CD4-positive, alpha-beta T cell treated with Interferon alpha-2 for 1 hour (primary cell): ENCODE measurements around the gene TBXA2R.
A peak's percentile ranks its signal among the peaks of the same experiment; 100 is the strongest.

ENCODE experiments used
- DNase-seq, 2 donors: peaks; one replicate each; pipeline ENCODE4 v3.0.0-alpha.2; 2020 to 2022

The TBXA2R gene

DNA sequence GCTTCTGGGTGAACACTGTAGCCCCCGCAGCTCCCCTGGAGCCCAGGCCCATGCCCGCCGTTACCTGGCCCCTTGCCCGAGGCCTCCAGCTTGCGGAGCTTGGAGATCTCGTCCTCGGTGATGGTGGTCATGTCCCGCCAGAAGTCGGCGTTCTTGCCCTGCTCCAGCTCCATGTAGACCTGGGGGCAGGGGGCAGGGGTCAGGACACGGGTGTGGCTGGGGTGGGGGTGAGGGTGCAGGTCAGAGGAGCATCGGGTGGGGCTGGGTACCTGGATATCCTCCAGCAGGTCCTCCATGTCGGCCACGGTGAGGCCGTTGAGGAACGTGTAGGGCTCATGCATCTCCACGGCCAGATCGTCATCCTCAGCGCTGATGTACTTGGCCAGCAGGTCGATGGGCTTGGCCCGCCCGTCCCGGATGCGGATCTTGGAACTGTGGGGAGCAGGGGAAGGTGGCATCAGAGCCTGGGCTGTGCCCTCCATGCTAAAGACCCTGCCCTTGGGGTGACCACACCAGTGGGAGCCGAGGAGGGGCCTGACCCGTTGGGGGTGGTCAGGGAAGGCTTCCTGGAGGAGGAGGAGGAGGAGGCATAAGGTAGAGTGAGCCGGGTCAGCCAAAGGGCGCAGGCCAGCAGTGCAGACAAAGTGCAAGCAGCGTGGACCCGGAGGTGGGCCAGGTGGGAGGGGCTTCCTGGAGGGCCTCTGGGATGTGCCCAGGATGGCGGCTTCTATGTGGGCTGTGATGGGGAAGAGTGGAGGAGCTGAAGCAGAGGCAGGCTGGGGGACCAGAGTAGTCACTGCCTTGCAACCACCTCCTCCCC, 12.3 kb upstream of the TBXA2R start:
- no peak for DNase-seq

DNA sequence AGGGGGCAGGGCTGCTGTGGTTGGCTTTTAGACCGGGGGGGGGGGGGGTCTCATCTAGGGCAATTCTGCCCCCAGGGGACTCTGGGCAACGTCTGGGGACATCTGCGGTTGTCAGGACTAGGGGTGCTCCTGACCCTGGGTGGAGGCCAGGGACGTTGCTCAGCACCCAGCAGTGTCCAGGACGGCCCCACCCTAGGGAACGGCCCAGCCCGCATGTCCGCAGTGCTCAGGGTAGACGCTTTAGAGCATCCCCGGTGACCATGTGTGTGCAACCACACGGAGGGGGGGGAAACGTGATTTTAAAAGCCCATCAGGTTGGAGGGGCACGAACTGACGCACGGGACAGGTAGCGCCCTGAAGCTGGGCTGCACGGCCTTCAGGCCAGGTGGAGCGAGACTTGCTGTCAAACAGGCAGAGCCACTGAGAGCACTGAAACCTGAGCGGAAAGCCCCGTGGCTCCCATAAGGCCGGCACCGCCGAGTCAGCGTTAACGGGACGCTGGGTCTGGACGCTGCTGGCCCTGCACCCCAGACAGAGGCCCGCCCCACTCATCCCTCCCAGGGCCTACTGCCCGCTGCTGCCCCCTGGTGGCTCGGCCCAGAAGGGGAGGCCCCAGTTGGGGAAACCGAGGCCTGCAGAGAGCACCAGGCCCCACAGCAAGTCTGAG, 11.6 kb upstream of the TBXA2R start:
- peak; percentile 28 to 57 for DNase-seq

DNA sequence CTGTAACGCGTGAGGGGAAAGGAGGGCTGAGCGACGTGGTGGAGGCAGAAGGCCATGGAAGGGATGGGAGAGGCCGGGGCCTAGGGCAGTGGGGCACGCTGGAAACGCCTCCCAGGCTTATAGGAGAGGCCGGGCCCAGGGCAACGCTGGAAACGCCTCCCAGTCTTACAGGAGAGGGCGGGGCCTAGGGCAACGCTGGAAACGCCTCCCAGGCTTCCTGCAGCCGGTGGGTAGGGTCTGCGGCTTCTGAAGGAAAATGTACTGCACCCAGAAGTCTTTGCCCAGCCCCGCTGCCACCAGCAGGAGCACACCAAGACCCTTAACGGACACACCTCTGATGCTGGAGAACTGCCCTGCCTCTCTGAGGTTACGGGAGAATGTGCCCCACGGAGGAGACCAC, 10.8 kb upstream of the TBXA2R start:
- DNase-seq, result no peak

DNA sequence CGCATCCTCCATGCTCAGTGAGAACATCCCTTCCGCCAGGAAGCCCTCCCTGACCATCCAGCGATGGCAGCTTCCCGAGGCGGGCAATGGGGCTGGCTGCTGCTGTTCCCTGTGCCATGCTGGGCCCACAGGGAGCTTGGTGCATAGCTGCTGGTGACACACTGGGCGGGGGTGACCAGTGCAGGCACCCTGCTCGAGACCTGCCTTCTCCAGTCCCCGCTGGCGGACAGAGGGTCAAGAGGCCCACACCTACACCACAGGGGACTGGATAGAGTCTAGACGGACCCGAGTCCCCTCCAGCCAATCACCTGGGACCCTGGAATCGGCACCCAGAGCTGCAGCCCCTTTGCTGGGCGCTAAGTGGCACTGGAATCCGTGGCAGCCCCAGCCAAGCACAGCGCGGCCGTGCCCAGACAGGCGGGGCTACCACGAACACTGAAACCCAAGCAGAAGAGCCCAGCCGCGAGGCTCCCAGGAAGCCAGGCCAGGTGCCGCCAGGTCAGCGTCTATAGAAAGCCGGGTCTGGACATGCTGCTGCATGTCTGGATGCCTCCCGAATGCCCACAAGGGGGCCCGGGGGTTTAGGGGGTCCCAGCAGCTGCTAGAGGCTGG, 9.0 kb upstream of the TBXA2R start:
- no peak for DNase-seq

DNA sequence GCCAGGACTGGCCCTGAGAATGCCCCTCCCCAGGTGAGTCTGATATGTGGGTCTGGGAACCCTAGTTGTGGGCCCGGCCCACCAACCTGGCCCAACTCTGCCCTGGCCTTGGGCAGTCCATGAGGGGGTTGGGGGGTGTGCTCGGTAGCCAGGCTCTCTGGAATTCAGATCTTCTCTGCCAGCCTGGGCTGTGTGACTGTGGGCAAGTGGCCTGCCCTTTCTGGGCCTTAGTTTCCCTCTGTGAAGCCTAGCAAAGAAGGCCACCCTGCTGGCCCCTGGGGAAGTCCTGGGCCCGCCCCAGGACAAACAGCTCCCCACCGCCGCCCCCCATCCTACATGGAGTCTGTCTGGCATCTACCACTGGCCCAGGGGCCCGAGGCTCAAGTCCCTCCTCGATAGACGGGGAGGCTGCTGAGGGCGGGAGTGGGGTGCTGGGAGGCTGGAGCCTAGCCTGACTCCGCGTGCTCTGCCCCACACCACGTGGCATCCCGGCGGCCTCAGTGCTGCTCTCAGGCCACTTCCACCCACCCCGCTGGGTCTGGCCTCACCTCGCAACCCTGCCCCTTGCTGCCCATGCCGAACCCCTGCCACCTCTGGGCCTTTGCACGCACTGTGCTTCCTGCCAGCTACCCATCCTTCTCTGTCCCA, 8.3 kb upstream of the TBXA2R start:
- no peak for DNase-seq

DNA sequence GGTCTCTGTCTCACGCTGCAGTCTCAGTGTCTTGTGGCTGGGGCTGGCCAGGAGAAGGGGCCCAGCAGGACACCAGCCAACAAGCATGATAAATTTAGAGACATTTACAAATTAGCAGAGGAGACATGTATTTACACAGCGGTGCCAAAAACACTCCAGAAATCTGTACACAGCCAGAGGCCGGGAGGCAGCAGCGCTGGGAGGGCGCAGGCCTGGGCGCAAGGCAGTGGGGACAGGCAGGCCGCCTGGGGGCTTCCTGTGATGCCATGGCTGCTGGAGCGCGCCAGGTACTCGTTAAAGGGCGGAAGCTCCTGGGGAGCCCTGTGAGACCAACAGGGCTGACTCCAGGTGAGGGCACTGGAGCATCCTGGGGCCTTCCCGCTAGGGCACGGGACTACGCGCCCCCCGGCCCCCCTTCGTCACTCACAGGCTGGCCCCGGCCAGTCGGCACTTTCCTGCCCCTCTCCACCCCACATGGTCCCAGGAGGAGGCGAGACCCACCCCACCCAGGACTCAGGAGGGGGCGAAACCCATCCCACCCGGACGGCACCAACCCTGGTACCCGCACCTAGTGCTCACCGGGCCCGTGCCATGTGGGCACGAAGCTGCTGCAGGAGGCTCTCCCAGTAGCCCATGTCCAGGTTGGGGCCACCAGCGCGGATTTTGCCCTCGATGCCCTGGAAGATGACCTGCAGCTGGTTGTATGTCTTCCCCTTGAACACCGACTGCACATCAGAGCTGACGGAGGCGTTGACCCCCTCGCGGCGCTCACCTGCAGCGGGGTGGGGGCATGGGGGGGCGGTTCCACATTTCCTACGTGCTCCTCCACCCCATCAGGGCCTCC, 7.4 kb upstream of the TBXA2R start:
- no peak for DNase-seq

DNA sequence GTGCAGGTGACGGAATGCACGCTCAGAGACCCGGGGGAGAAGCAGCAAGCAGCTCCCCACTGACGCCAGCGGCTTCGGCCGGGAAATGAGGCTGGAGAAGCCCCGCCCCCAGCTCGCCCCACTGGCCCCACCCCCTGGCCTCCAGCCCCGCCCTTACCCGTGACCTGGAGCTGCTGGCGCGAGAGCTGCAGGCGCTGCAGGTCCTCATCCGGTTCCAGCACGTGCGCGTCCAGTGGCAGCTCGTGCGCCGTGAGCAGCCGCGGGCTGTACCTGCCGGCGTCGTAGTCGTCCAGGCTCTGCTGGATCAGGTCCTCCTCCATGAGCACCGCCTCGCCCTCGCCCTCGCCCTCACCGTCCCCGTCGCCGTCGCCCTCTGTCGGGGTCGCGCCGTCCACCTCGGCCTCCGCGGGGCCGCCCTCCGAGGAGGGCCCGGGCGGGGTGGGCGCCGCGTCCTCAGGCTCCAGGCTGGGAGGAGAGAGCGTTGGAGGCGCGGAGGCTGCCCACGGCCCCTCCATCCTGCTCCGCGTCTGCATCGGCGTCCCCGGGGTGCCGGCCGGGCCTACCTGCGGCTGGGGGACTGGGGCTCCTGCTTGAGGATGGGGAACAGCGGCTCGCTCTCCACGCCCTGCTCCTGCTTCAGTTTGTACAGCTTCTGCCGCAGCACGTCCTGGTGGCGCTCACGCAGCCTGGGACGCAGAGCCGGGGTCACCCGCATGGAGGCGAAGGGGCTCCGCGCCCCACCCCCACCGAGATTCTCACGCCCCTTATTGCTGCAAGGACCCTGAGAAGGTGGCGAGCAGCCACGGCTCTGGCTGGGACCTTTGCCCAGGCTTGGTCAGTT, 6.4 kb upstream of the TBXA2R start:
- DNase-seq, result no peak

DNA sequence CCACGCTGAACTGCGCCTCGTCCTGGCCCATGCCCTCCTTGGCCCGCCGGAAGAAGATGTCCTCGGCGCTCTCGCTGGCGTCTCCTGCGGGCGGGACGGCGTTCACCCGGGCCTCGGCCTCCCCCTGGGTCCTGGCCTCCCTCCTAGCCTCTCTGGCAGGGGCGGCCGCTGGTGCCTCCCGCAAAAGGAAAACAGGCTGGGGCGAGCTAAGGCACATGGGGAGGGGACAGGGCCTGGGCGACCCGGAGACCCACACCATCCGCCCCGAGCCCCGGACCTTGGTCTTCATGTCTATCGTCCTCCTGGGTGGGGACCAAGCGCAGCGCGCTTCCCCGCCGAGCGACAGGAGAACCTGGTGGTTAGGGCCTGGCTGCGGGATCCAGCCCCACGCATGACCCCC, 5.7 kb upstream of the TBXA2R start:
- DNase-seq, result no peak

DNA sequence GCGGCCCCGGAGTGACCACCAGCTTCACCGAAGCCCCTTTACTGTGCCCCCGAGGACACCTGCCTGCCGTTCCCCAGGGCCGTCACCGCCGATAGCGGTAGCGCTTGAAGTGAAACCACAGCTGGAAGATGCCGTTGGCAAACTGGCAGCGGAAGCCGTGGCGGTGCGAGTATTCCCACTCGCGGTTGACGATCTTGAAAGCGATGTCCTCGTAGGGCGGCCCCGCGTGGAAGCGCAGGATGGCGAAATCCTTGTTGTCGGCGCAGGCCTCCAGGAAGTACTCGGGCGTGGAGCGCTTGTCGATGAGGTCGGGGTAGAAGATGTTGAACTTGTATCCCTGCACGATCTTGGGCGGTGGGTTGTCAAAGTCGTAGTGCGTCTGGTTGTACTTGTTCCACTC, 5.2 kb upstream of the TBXA2R start:
- no peak for DNase-seq

DNA sequence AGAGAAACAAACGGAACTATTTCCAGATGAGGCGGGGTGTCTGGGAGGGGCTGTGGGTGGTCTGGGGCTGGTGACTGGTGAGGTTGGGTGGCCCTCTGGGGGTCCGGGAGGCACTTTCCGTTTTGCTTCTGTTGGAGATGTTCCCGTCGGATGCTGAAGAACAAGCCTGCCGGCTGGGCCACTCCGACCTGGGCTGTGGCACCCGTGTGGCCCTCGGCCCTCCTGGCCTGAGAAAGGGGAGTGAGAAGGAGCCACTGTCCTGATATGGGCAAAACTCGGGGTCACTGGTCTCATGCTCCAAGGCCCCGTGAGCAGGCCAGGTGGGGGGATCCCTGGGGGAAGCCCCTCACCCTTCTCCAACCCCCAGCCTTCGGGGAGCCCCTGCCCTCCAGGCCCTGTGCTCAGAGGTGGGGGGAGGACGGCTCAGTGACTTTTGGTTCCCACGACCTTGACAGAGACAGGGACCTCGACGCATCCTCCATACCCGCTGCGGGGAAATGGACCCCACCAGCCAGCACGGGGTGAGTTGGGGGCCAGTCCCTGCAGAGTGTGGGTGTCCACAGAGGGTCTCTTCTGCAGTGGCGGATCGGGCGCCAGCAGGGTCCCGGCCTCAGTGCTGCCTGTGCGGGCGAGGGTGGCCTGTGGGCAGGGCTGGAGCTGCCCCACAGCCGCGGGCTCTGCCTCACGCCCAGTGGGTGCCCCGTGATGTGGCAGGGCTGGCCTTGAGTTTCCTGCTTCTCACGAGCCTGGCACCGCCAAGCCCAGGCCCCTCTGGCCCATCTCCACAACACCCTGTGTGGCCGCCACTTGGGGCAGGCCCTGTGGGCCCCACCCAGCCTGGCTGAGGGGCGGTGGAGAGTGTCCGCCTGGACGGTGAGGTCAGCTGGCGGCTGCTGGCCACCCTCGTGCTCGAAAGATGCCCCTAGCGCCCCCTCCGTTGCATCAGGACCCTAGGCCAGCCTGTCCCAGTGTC, 4.4 kb upstream of the TBXA2R start:
- no peak for DNase-seq

DNA sequence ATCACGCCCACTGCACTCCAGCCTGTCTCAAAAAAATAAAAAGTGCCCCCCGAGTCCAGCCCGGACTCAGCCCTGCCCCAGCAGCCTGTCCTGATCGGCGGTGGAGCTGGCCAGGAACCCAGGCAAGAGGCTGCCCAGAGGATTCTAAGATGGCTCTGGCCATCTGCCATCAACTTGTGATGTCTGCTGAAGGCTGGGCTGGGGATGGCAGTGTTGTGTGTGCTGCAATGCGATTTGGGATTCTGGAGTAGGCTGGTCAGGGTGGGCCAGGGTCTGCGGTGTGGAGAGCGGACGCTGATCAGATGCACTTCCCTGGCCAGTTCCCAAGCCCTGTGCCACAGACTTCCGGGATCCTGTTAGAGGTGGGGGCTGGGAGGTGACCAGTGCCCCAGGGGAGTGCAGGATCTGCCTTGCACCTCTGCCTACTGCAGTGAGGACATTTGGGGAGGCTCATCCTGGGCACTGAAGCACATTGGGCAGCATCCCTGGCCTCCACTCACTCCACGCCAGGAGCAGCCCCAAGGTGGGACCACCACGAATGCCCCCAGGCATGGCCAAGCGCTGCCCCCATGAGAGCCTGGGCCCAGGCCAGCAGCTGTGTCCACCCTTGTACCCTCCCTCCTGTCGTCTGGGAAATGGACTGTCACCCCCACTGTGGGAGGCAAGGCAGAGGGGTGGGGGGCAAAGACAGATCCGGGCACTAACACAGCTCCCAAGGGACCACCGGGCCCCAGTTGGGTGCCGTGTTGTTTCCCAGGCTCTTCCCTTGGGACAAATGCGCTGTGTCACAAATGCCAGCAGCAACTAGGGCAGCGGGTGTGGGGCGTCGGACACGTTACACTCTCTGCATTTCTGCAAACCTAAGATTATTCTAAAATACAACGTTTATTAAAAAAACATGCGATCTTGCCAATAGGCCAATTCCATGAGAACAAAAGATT, 3.4 kb upstream of the TBXA2R start:
- DNase-seq, result no peak

DNA sequence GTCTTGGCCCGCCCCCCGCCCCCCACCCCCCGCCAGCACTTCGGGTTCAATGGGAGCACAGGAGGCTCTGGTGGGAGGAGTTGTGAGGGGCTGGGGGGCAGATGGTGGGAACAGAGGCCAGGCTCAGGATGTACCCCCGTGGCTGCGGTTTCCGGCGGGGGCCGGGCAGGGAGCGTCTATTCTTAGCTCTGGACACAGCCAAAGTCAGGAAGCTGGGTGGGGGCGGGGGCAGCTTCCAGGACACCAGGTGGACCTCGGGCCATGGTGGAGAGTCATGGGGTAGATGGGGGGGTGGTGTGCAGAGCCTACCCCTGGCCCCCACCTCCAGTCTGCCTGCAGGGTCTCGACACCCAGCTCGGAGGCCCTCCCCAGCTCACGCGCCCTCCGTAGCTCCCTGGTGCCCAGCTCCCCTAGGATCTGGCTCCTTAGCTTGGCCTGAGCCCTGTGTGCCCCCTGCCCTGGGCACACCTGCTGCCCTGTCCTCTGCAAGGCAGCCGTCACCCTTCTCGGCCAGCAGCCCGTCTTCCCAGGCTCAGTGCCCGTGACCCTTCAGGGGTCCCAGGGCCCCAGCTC, 2.2 kb upstream of the TBXA2R start:
- DNase-seq, result no peak

DNA sequence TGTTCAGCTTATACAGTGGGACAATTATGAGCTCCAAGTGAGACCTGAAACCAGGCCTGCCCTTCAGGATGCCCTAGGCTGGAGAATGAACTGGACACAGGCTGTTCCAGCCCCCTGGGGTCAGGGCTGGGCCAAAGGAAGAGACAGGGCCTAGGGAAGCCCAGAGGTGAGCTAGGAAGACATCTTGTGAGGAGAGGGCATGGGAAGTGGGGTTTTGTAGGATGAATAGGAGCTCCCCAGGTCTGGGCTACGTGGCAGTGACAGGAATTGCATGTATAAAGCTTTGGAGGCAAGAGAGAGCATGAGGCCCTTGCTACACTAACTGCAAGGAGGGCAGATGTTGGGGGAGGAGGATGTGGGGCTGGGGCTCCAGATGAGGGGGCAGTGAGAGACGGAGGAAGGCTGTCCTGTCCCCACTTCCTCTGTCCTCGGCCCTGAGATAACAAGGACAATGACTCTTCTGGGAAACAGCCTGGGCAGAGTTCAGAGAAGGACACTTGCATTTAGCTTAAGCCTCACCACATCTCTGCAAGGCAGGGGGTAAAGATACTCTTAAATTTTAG, 1.5 kb upstream of the TBXA2R start:
- DNase-seq, result no peak

DNA sequence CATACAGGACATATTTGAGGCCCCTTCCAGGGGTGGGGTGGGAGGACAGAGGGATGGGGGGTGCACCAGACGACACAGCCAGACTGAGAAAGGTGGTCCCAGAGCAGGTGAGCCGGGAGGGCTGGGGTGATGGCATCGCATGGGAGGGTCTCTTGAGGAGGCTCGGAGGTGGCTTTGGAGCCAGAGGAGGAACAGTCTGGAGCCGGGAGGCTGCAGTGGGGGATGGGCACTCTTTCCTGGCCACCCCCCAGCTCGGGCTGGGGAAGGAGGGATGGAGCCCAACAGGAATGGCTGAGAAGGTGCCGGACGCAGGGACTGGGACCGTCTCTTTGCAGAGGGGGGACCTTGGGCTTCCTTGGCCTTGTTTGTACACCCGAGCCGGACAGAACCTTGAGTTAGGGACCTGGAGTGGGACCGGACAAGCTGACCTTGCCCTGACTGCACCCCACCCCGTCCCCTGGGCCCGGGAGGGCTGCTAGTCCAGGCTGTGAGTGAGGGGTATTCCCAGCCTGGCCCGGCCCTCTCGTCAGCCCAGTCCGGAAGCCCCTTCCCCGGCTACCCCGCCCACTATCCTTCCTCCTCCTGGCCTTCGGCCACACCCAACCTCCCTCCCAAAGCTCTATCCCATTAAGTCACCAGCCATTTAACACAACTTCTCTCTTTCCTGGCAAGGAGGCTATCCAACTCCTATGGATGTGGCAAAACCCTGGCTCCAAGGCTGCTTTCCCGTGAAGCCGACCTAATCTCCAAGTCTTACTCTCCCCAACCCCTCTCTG, 816 bp upstream of the TBXA2R start:
- no peak for DNase-seq

DNA sequence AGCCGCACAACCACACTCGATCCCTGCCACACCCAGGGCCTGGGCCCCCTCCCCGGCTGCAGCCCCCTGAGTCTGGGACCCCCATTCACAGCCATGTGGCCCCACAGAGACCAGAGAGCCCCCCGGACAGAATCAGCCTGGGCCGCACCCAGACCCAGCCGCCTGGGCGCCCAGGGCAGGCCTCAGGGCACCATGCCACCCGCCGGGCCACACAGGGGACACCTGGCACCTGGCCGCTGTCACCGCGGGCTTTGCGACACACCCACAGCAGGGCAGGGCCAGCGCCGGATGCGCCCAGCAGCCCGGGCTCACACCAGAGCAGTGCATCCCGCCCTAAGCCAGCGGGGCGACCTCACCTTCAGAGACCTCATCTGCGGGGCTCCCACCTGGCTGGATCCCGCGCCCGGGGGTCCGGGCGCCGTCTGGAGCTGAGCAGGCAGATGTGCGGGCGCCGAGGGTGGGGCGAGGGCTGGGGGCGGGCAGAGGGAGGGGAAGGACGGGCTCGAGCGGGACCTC, 443 bp downstream of the TBXA2R start:
- DNase-seq, result peak in 1 of 2 donors; percentile 39

DNA sequence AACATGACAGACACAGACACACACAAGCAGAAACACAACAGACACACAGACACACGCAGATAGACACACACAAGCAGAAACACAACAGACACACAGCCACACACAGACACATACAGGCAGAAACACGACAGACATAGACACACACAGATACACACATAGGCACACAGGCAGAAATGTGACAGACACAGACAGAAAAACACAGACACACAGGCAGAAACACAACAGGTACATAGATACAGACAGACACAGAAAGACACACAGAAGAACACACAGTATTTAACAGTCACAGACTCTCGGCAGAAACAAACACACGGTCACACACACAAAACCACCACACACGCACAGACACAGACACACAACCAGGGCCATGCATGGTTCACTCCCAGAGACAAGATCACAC, 905 bp downstream of the TBXA2R start:
- DNase-seq, result no peak

DNA sequence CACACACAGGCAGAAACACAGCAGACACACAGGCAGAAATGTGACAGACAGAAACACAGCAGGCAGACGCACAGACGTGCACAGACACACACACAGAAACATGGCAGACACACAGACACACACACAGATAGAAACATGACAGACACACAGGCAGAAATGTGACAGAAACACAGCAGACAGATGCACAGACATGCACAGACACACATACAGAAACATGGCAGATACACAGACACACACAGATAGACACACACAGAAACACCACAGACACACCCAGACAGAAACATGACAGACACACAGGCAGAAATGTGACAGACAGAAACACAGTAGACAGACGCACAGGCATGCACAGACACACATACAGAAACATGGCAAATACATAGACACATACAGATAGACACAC, 1.3 kb downstream of the TBXA2R start:
- no peak for DNase-seq

DNA sequence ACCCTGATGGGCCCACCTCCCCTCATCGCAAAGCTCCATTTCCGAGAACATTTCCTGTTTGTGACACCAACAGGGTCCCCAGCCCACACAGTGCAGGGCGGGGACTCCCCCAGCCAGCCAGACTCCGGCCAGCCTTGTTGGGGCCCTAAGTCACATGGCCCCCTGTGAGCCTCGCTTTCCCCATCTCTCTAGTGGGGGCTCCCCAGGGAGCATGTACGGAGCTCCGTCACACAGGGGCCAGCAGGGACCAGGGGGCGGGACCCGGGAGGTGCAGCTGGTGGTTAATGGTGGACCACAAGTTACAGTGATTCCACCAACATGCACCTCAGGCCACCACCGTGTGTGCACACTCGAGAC, 1.7 kb downstream of the TBXA2R start:
- DNase-seq, result peak; percentile 33 to 36
